Measurements from ENCODE around the gene MLYCD. TPM values are rescaled to one million over a fixed set of nuclear protein-coding genes. Genes with fewer than 3 reads are reported as not detected.

The MLYCD gene
- total and polyA plus RNA-seq, 2 experiments from 2014 or later = 3.2 to 7.2 TPM

GRCh38 chr16:83895243-83895642, 3.7 kb upstream of the MLYCD start:
- Mint-ChIP-seq H3K27ac (no peak overlapping the region), H3K27me3 (ENCODE audit: insufficient read depth, low read depth, poor library complexity) (peaks cover 8% of the 10 kb centered on the region), H3K9me3 (peaks cover 18% of the 10 kb centered on the region), H3K36me3 (ENCODE audit: low read depth) (peaks cover 5% of the 10 kb centered on the region; the same call in 1 of the 3 replicates), H3K4me3 (no peak overlapping the region), H3K4me1 (peaks cover 10% of the 10 kb centered on the region)
- Histone ChIP-seq H3K27ac (ENCODE audit: low read depth) (no peak overlapping the region), H3K79me2 (replicated peaks; ENCODE audit: insufficient read depth) (no peaks in the 10 kb centered on the region; the same call in none of the 2 replicates), H3K4me1 (ENCODE audit: insufficient read depth) (peaks cover 14% of the 10 kb centered on the region), H3K9me2 (ENCODE audit: insufficient read depth) (no peaks in the 10 kb centered on the region), H3K4me2 (no peak overlapping the region), H3K36me3 (ENCODE audit: insufficient read depth) (no peaks in the 10 kb centered on the region), H3K27me3 (ENCODE audit: insufficient read depth) (peaks cover 4% of the 10 kb centered on the region; the same call in 1 of the 2 replicates), H4K20me1 (replicated peaks; ENCODE audit: insufficient read depth) (peaks cover 6% of the 10 kb centered on the region; the same call in 1 of the 2 replicates), H3F3A (replicated peaks; ENCODE audit: low read depth) (peaks cover 11% of the 10 kb centered on the region; the same call in 1 of the 2 replicates), H2AFZ (no peak overlapping the region), H3K4me3 (no peak overlapping the region)
- DNase-seq (ENCODE audit: low spot score) (no peak), ATAC-seq (no peak)
- no peak for TF ChIP-seq ZNF331 (CRISPR knock-in tag; IDR thresholded peaks at IDR 0.05; ENCODE audit: low read depth)
- no peak for TF ChIP-seq EZH2 (IDR thresholded peaks at IDR 0.05; ENCODE audit: low read depth, unreplicated experiment)
- TF ChIP-seq CTCF (conservative IDR thresholded peaks at IDR 0.05; ENCODE audit: low read depth in 2 of 2) = no peak
- TF ChIP-seq ZNF114 (CRISPR knock-in tag; IDR thresholded peaks at IDR 0.05) = no peak

GRCh38 chr16:83895942-83896341, 3.0 kb upstream of the MLYCD start:
- Histone ChIP-seq H3K79me2 (replicated peaks; ENCODE audit: insufficient read depth) (no peaks in the 10 kb centered on the region; the same call in none of the 2 replicates), H4K20me1 (replicated peaks; ENCODE audit: insufficient read depth) (peaks cover 11% of the 10 kb centered on the region), H3F3A (replicated peaks; ENCODE audit: low read depth) (peaks cover 11% of the 10 kb centered on the region; the same call in 1 of the 2 replicates), H3K36me3 (ENCODE audit: insufficient read depth) (no peaks in the 10 kb centered on the region), H3K4me2 (no peak overlapping the region), H3K27me3 (ENCODE audit: insufficient read depth) (peaks cover 4% of the 10 kb centered on the region; the same call in 1 of the 2 replicates), H3K27ac (ENCODE audit: low read depth) (no peak overlapping the region), H3K4me1 (ENCODE audit: insufficient read depth) (peaks cover 14% of the 10 kb centered on the region), H3K4me3 (no peak overlapping the region), H2AFZ (no peak overlapping the region), H3K9me2 (ENCODE audit: insufficient read depth) (no peaks in the 10 kb centered on the region)
- H3K36me3 Mint-ChIP-seq (ENCODE audit: low read depth) = peaks cover 5% of the 10 kb centered on the region; the same call in 1 of the 3 replicates
- no peak overlapping the region for H3K4me3 Mint-ChIP-seq
- TF ChIP-seq JUNB (IDR thresholded peaks at IDR 0.05; ENCODE audit: unreplicated experiment) (no peak), NANOG (IDR thresholded peaks at IDR 0.05; ENCODE audit: borderline replicate concordance) (no peak), EZH2phosphoT487 (IDR thresholded peaks at IDR 0.05; ENCODE audit: unreplicated experiment) (no peak), ZNF114 (CRISPR knock-in tag; IDR thresholded peaks at IDR 0.05) (no peak)
- no peak overlapping the region for H3K27ac Mint-ChIP-seq
- H3K27me3 Mint-ChIP-seq (ENCODE audit: insufficient read depth, low read depth, poor library complexity) = peaks cover 8% of the 10 kb centered on the region
- H3K9me3 Mint-ChIP-seq = peaks cover 14% of the 10 kb centered on the region
- no peak for DNase-seq (ENCODE audit: low spot score)
- no peak for ATAC-seq
- H3K4me1 Mint-ChIP-seq = peaks cover 11% of the 10 kb centered on the region

- Histone ChIP-seq H3K9me2 (ENCODE audit: insufficient read depth) (no peaks in the 10 kb centered on the region), H4K20me1 (replicated peaks; ENCODE audit: insufficient read depth) (peaks cover 13% of the 10 kb centered on the region), H3K4me1 (ENCODE audit: insufficient read depth) (peaks cover 14% of the 10 kb centered on the region), H3K4me2 (peak overlapping the region; percentile 99), H3K27me3 (ENCODE audit: insufficient read depth) (peaks cover 4% of the 10 kb centered on the region; the same call in 1 of the 2 replicates), H3K79me2 (replicated peaks; ENCODE audit: insufficient read depth) (peaks cover 20% of the 10 kb centered on the region), H2AFZ (peak overlapping the region; percentile 63; the same call in 1 of the 2 replicates), H3F3A (replicated peaks; ENCODE audit: low read depth) (peaks cover 11% of the 10 kb centered on the region; the same call in 1 of the 2 replicates), H3K36me3 (ENCODE audit: insufficient read depth) (no peaks in the 10 kb centered on the region), H3K4me3 (peak overlapping the region; percentile 71), H3K27ac (ENCODE audit: low read depth) (no peak overlapping the region)
- H3K27me3 Mint-ChIP-seq (ENCODE audit: insufficient read depth, low read depth, poor library complexity) = peaks cover 6% of the 10 kb centered on the region
- H3K36me3 Mint-ChIP-seq (ENCODE audit: low read depth) = no peaks in the 10 kb centered on the region; the same call in 2 of the 3 replicates
- H3K4me1 Mint-ChIP-seq = peaks cover 11% of the 10 kb centered on the region
- H3K4me3 Mint-ChIP-seq = peak overlapping the region; percentile 94
- ATAC-seq = peak; percentile 67
- peak; percentile 73 for DNase-seq (ENCODE audit: low spot score)
- H3K27ac Mint-ChIP-seq = no peak overlapping the region; the same call in 1 of the 2 replicates
- H3K9me3 Mint-ChIP-seq = no peaks in the 10 kb centered on the region; the same call in 2 of the 3 replicates
- TF ChIP-seq EZH2phosphoT487 (IDR thresholded peaks at IDR 0.05; ENCODE audit: unreplicated experiment) (no peak), CREB1 (CRISPR knock-in tag; IDR thresholded peaks at IDR 0.05; ENCODE audit: low read depth) (no peak), CTCF (conservative IDR thresholded peaks at IDR 0.05; ENCODE audit: low read depth in 2 of 2) (no peak), REST (IDR thresholded peaks at IDR 0.05; ENCODE audit: unreplicated experiment) (no peak), EZH2 (IDR thresholded peaks at IDR 0.05; ENCODE audit: low read depth, unreplicated experiment) (no peak), NANOG (IDR thresholded peaks at IDR 0.05; ENCODE audit: borderline replicate concordance) (no peak)
Observed at GRCh38 chr16:83899272-83899897, 470 bp downstream of the MLYCD start.

All from GM23338 (cell line).